SJCRH30 (cell line): Measurements from ENCODE around the gene ATR. TPM values are rescaled to one million over a fixed set of nuclear protein-coding genes. Genes with fewer than 3 reads are reported as not detected.
"Not testable (repeated sequence)": the region's sequence is repeated elsewhere in the genome, so short reads cannot be mapped to it uniquely, and the experiment has no call there.

Source experiments
- DNase-seq, 2 experiments: peaks; one replicate each; pipeline ENCODE4 v3.0.0-alpha.2; 2015 to 2020
- H3K27ac ChIP-seq: fragments of 250-450 bp; sonication (Bioruptor Pico); 2 replicates; pipeline ENCODE4 v1.5.1; 2020; ENCODE audit warnings: mild to moderate bottlenecking, moderate library complexity
- H3K27me3 ChIP-seq: fragments of 250-450 bp; sonication (Bioruptor Pico); 2 replicates; pipeline ENCODE4 v1.5.1; 2020; ENCODE audit warnings: mild to moderate bottlenecking, moderate library complexity
- H3K36me3 ChIP-seq: fragments of 250-450 bp; sonication (Bioruptor Pico); 2 replicates; pipeline ENCODE4 v1.5.1; 2020; ENCODE audit warnings: mild to moderate bottlenecking, moderate library complexity
- H3K4me1 ChIP-seq: fragments of 250-450 bp; sonication (Bioruptor Pico); 2 replicates; pipeline ENCODE4 v1.5.1; 2020; ENCODE audit warnings: mild to moderate bottlenecking, moderate library complexity
- H3K4me3 ChIP-seq: fragments of 250-450 bp; sonication (Bioruptor Pico); 2 replicates; pipeline ENCODE4 v1.5.1; 2020; ENCODE audit warnings: mild to moderate bottlenecking, moderate library complexity
- H3K9me3 ChIP-seq: fragments of 250-450 bp; sonication (Bioruptor Pico); replicated peaks from 2 replicates; pipeline ENCODE4 v1.5.1; 2020; ENCODE audit warnings: mild to moderate bottlenecking, moderate library complexity
- total RNA-seq: library from RNA; depleted of rRNA; stranded (reverse); fragments of >200 nt; shearing (Covaris generic); gene quantifications from 2 replicates; pipeline ENCODE4 v1.2.3, GENCODE V29; 2014; rRNA removed

ATR gene
- total RNA-seq: 31.0 and 33.1 TPM in 2 replicates

DNA sequence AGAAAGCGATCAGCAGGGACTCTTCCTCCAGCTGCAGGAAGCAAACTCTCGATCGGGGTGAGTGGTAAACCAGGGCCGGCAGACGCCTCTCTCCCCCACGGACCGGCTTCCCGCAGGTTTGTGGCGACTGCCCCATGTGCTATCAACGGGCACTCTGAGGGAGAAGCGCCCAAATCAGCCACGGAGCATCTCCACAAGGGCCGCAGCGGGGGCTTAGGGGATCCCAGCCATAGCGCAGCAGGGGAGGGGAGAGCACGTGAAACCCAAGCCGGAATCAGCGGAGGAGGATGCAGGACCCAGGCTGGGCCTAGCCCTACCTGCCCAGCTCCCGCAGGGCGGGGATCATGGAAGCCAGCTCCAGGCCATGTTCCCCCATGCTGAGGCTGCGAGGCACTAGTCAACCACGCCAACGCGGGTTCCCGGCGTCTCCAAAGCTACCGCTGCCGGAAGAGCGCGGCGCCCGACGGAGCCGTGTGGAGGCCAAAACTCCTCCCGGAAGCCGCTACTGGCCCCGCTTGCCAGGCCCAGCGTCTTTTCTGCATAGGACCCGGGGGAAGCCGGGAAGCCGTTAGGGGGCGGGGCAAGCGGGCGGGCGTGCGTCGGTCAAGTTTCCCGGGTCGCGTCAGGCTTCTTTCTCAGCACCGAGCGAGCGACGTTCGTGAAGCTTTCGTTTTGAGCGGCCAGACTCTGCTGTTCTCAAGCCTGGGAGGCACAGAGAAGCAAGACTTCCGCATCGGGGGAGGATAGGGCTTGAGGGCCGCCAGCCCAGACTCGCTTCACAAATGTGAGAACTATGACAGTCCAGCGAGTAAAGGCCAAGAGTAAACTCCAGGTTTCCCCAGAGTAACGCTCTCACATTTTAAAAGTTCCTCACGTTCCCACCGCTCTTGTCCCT, at the start of gene ATR:
Gene ATR, minus strand, starts transcription at position 405 of the 895 bp plus-strand sequence. Its CDS starts 29 bp downstream, at position 376.
- H3K9me3 ChIP-seq: no peaks in the 10 kb centered on the region
- peaks cover 15% of the 10 kb centered on the region for H3K4me1 ChIP-seq
- H3K27ac ChIP-seq: peak within 1 kb of the TSS; percentile 79
- peak within 1 kb of the TSS; percentile 86 for H3K4me3 ChIP-seq
- H3K36me3 ChIP-seq: no peaks in the 10 kb centered on the region
- H3K27me3 ChIP-seq: no peaks in the 10 kb centered on the region
- peak; percentile 97 for DNase-seq

DNA sequence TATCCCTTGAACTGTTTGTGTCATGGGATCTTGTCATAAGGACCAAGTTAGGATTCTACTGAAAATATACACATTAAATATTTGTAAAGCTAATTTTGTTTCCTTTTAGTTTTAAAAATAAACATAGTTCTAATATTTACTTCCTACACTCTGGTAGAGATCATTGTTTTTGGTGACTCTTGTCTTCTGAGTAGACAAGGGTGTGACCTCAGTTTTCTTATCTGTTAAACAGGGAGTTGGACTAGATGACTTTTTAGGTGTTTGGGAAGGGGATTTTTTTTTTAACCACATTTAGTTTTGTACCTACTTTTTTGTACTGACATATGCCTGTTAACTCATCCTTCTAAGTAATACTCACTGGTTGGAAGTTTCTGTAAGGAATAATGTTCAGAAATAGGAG, 48.4 kb upstream of the ATR start:
- no peaks in the 10 kb centered on the region for H3K27me3 ChIP-seq
- no peak overlapping the region for H3K4me3 ChIP-seq
- no peaks in the 10 kb centered on the region; the same call in 1 of the 2 replicates for H3K36me3 ChIP-seq
- no peak for DNase-seq
- no peaks in the 10 kb centered on the region for H3K9me3 ChIP-seq
- H3K27ac ChIP-seq: no peak overlapping the region
- H3K4me1 ChIP-seq: no peaks in the 10 kb centered on the region

DNA sequence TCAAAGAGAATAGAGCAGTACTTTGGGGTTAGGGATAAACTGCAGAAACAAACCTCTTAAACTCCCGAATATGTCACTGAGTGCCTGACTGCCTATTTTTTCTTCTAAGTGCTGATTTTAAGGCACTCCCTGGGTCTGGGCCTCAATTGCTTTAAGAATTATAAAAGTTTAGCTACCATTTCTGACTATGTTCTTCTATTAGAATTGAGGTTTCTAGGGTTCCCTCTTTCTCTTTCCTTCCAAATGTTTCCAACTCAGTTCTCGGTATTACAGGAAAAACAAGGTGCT, 46.6 kb upstream of the ATR start:
- Histone ChIP-seq H3K36me3 (no peaks in the 10 kb centered on the region; the same call in 1 of the 2 replicates), H3K4me3 (no peak overlapping the region), H3K9me3 (no peaks in the 10 kb centered on the region), H3K4me1 (no peaks in the 10 kb centered on the region), H3K27me3 (no peaks in the 10 kb centered on the region), H3K27ac (no peak overlapping the region)
- no peak for DNase-seq

DNA sequence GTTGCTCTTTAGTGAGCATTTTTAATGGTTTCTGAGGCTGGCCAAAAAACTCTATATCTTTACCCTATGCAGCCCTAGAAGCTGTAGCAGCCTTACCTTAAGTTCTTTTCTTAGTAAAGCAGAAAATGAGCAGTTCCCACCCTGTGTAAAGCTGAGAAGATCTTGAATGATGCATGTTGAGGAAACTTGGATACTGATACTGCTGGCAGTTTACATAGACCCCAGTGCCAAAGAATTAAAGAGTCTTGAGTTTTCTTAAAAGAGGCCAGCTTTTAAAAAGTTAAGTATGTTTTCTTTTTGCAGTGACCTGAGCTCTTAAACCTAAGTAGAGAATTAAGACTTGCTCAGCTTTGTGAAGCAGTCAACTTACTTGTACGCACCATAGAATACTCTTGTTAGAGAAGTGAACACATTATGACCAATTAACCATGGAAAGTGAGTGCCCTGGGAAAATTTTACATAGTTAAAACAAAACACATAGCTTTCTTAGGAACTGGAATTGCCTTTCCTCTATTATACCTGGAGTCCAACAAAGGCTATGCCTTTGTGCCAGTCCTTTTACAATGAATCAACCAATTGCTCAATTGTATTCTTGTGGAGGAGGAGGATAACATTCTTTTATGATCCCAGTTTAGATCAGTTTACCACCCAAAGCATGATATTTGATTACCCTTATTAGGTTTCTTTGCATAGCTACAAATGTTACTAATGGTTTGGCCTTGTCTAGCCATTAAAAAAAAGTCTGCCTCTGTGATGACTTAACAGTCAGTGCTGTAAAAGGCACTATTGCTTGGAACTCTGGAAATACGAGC, 46.0 kb upstream of the ATR start:
- Histone ChIP-seq H3K27me3 (no peaks in the 10 kb centered on the region), H3K4me1 (no peaks in the 10 kb centered on the region), H3K9me3 (no peaks in the 10 kb centered on the region), H3K4me3 (no peak overlapping the region), H3K36me3 (no peaks in the 10 kb centered on the region; the same call in 1 of the 2 replicates), H3K27ac (no peak overlapping the region)
- DNase-seq: no peak

DNA sequence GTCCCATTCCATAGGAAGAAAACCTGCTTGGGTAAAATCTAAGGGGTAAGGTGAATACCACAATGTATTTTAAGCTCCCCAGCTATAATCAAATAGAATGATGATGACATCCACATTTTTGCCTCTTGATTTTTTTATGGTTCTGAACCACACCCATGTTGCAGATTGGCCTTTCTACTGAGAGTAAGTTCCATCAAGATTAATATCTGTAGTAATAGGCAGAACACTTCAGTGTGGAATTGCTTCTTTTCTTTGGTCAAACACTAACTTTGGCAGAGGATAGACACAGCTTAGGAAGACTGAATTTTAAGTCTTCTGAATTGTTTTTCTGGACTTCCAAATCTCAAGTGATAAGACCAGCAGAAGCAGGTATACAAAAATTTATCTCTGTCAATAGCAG, 44.7 kb upstream of the ATR start:
- H3K4me3 ChIP-seq: no peak overlapping the region
- H3K4me1 ChIP-seq: no peaks in the 10 kb centered on the region
- H3K27ac ChIP-seq: no peak overlapping the region

DNA sequence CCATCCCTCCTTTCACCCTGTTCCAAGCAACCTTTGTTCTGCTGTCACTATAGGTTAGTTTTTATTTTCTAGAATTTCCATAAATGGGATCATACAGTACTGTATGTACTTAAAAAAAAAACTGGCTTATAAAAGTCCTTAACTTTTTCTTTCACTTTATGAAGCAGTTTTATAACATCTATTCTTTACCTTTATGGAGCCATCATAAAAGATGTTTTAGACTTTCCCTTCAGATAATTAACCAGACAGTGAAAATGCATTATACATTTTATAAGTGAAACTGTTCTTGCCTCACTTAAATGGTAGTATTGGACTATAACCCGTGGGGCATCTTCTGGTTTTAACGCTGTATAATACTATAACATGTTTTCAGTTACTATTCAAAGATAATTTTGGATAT, 43.9 kb upstream of the ATR start:
- H3K9me3 ChIP-seq: no peaks in the 10 kb centered on the region
- DNase-seq: no peak
- no peaks in the 10 kb centered on the region for H3K27me3 ChIP-seq
- H3K36me3 ChIP-seq: no peaks in the 10 kb centered on the region; the same call in 1 of the 2 replicates
- no peak overlapping the region for H3K4me3 ChIP-seq
- H3K27ac ChIP-seq: no peak overlapping the region
- no peaks in the 10 kb centered on the region for H3K4me1 ChIP-seq

More for the DNA sequence above, 44.7 kb upstream of the ATR start:
- H3K36me3 ChIP-seq: no peaks in the 10 kb centered on the region; the same call in 1 of the 2 replicates
- H3K27me3 ChIP-seq: no peaks in the 10 kb centered on the region
- no peak for DNase-seq
- H3K9me3 ChIP-seq: no peaks in the 10 kb centered on the region

DNA sequence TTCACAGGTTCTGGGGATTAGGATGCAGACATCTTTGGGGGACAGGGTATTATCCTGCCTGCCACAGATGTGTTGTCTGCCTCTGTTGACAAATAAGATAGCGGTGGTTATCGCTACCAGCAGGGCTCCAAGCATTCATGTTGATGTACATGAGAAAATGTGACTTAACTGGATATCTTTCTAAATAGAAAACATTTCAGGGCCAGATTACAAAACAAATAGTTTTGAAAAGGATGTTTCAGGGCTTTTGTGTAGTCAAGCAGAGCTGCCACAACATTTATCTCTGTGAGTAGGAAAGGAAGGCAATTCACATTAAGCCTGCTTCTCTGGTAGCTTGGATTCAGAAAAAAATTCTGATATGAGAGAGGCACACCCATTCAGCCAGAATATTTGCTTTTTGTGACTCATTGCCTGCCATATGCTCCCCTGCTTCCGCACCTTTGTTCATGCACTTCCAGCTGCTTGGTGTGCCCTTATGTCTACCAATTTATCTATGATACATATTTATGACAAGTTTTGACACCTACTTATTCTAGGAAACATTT, 40.5 kb upstream of the ATR start:
- no peaks in the 10 kb centered on the region for H3K9me3 ChIP-seq
- DNase-seq: peak in 1 of 2 experiments; percentile 14
- no peak overlapping the region for H3K4me3 ChIP-seq
- H3K27me3 ChIP-seq: no peaks in the 10 kb centered on the region
- H3K36me3 ChIP-seq: no peaks in the 10 kb centered on the region; the same call in 1 of the 2 replicates
- no peaks in the 10 kb centered on the region for H3K4me1 ChIP-seq
- H3K27ac ChIP-seq: no peak overlapping the region

DNA sequence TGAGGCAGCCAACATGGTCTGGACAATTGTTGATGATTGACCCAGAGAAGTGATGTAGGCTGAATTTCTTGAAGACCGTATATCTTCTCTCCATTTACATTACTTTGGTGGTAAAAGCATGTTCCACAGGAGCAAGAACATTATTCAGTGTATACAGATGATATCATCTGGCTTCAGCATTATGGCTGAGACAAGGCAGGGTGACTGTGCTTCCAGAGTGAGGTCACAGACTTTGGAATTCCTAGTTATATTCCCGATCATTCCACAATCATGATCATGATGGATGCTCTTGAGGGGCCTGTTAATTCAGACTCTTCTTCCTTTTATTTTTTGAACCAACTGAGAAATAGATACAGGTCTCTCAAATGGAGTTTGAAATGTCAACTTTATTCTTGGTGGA, 36.6 kb upstream of the ATR start:
- no peak for DNase-seq
- no peaks in the 10 kb centered on the region for H3K27me3 ChIP-seq
- H3K27ac ChIP-seq: no peak overlapping the region
- no peaks in the 10 kb centered on the region for H3K4me1 ChIP-seq
- H3K9me3 ChIP-seq: no peaks in the 10 kb centered on the region
- no peaks in the 10 kb centered on the region for H3K36me3 ChIP-seq
- H3K4me3 ChIP-seq: no peak overlapping the region

DNA sequence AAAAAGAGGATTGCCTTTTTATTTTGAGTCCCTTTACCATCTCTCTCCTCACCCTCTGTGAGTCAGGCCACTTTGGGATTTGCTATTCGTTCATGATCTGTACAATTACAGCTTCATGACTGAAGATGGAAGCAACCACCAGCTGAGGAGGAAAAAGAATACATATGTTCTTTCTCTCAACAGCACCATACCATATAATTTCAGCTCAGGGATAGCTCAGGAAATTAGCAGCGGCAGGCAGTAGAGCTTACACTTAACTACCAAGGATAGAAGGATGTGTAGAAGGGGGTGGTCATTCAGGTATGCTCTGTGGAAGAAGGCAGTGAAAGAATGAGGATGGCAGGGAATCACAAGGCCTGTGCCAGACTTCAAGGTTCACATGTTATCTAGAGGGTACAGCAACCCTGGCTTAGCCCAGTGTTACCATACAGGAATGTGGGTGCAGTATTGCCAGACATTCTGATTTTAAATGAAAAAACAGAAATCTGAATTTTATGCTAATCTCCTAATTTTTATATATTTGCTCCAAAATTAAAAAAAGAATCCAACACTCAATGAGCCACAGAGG, 35.6 kb upstream of the ATR start:
- Histone ChIP-seq H3K27me3 (no peaks in the 10 kb centered on the region), H3K9me3 (no peaks in the 10 kb centered on the region), H3K36me3 (no peaks in the 10 kb centered on the region), H3K27ac (no peak overlapping the region), H3K4me3 (no peak overlapping the region), H3K4me1 (no peaks in the 10 kb centered on the region)
- no peak for DNase-seq

DNA sequence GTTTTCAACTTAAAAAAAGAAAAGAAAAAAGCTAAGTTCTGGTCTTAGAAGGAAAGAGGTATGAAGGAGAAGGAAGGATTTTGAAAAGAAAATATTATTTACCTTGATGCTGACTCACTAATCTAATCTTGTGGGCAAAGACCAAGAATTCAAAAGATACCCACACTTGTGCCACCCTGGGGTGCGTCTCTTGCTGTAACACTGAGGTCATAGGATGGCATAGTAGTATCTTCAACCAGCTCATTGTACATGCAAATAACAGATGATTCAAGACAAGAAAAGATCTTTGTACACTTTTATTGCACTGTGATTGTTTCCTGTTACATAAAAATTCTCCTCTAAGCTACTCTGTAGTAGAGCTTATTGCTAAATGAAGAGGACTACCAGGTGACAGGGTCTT, 35.0 kb upstream of the ATR start:
- DNase-seq: no peak
- Histone ChIP-seq H3K9me3 (no peaks in the 10 kb centered on the region), H3K4me3 (no peak overlapping the region), H3K27me3 (no peaks in the 10 kb centered on the region), H3K27ac (no peak overlapping the region), H3K4me1 (no peaks in the 10 kb centered on the region), H3K36me3 (no peaks in the 10 kb centered on the region)

DNA sequence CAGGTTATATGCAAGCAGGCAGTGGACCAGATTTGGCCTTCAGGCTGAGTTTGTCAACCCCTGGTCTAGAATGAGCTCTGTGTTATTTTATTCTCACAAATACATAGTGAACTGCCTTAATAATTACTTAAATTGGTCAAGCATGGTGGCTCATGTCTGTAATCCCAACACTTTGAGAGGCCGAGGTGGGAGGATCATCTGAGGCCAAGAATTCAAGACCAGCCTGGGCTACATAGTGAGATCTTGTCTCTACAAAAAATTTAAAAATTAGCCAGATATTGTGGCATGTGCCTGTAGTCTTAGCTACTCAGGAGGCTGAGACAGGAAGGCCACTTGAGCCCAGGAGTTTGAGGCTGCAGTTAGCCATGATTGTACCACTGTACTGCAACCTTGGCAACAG, 32.7 kb upstream of the ATR start:
- H3K4me1 ChIP-seq: no peaks in the 10 kb centered on the region
- H3K27me3 ChIP-seq: no peaks in the 10 kb centered on the region
- H3K36me3 ChIP-seq: no peaks in the 10 kb centered on the region
- no peak overlapping the region for H3K4me3 ChIP-seq
- DNase-seq: no peak
- H3K9me3 ChIP-seq: no peaks in the 10 kb centered on the region
- H3K27ac ChIP-seq: no peak overlapping the region

DNA sequence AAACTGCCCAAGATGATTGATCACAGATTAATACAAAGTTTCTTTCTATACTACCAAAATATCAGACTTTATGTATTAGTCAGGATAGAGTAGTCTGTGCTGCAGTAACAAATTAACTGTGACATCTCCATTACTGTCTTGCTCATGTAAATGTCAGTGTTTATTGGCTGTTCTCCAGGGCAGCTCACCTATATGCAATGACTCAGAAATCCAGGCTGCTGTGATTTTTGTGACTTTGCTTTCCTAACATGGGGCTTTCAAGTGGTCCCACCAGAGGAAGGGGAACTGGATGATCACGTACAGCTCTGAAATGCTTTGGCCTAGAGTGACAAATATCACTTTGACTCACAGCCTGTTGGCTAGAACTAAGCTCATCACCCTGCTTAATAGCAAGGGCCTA, 30.6 kb upstream of the ATR start:
- no peaks in the 10 kb centered on the region for H3K4me1 ChIP-seq
- no peak for DNase-seq
- no peaks in the 10 kb centered on the region for H3K27me3 ChIP-seq
- H3K27ac ChIP-seq: no peak overlapping the region
- no peaks in the 10 kb centered on the region for H3K36me3 ChIP-seq
- H3K4me3 ChIP-seq: no peak overlapping the region
- H3K9me3 ChIP-seq: no peaks in the 10 kb centered on the region

DNA sequence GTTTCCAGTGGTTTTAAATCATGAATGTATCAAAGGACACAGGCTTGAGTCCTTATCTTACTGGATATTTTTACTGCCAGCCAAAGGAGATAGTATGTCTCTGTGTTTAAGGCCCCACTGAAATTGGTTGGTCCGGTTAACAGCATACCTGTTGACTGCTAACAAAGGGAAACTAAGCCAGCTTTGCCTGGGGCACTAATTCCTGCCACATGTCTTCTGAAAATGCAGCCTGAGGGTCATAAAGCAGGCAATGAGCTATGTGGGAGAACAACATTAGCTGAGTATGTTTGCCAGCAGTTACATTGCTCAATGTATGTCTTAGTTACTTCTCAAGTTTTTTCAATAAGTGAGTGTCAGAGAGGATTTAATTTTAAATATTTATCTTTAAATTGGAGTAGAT, 30.1 kb upstream of the ATR start:
- DNase-seq: no peak
- no peaks in the 10 kb centered on the region for H3K4me1 ChIP-seq

DNA sequence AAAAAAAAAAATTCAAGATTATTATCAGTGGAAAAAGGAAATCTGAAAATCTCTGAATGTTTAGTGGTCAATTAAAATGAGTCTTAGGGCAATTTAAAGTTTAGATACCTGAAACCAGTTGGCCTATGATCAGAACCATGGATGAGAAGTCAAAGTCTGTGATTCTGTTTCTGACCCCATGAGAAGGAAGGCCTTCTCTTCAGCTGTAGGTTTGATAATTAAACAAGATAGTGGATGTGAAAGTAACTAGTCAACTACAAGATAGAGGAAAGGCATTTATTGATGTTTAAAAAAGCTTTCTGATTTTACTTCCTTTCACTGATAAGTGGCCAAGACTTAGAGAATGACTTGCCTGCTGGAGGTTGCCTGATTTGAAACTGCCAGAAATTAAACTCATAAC, 26.4 kb upstream of the ATR start:
- no peak for DNase-seq
- Histone ChIP-seq H3K27ac (no peak overlapping the region), H3K4me3 (no peak overlapping the region), H3K4me1 (no peaks in the 10 kb centered on the region), H3K36me3 (no peaks in the 10 kb centered on the region), H3K27me3 (no peaks in the 10 kb centered on the region), H3K9me3 (no peaks in the 10 kb centered on the region)

More for the DNA sequence above, 30.1 kb upstream of the ATR start:
- Histone ChIP-seq H3K9me3 (no peaks in the 10 kb centered on the region), H3K27me3 (no peaks in the 10 kb centered on the region), H3K4me3 (no peak overlapping the region), H3K27ac (no peak overlapping the region), H3K36me3 (no peaks in the 10 kb centered on the region)

DNA sequence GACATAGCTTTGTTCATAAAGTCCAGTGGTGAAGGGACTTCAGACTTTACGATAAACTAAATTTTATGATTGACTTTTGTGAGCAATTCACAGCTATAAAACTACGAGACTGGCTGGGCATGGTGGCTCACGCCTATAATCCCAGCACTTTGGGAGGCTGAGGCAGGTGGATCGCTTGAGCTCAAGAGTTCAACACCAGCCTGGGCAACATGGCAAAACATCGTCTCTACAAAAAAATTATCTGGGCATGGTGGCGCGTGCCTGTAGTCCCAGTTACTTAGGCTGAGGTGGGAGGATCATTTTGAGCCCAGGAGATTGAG, 24.8 kb upstream of the ATR start:
- not testable (repeated sequence) for H3K9me3 ChIP-seq, H3K27ac ChIP-seq, H3K27me3 ChIP-seq, H3K4me3 ChIP-seq, H3K36me3 ChIP-seq, DNase-seq, H3K4me1 ChIP-seq
